HG03095 (cell line): ENCODE results near the gene STIM1.

ENCODE experiments used
- ATAC-seq: cut with Tn5 transposase; IDR thresholded peaks from one replicate; pipeline ENCODE4 v1.9.1; 2021; ENCODE audit warnings: moderate library complexity; ENCODE audit not compliant: unreplicated experiment

STIM1 gene

GRCh38 chr11:4060182-4060923 lies 204.9 kb downstream of the STIM1 start:
- no peak for ATAC-seq

- ATAC-seq, result no peak
These were observed 206.2 kb downstream of the STIM1 start for GRCh38 chr11:4061700-4062099.

GRCh38 chr11:4063348-4063747 lies 207.9 kb downstream of the STIM1 start:
- no peak for ATAC-seq

GRCh38 chr11:4064278-4064955 lies 209.0 kb downstream of the STIM1 start:
- ATAC-seq, result no peak

GRCh38 chr11:4065086-4065485 lies 209.6 kb downstream of the STIM1 start:
- ATAC-seq, result no peak

GRCh38 chr11:4065601-4066377 lies 210.3 kb downstream of the STIM1 start:
- ATAC-seq, result no peak

GRCh38 chr11:4066910-4067309 lies 211.4 kb downstream of the STIM1 start:
- ATAC-seq, result no peak

GRCh38 chr11:4068962-4069361 lies 213.5 kb downstream of the STIM1 start:
- no peak for ATAC-seq

- ATAC-seq, result no peak
These were observed 215.9 kb downstream of the STIM1 start for GRCh38 chr11:4071325-4071724.

- ATAC-seq, result no peak
These were observed 216.4 kb downstream of the STIM1 start for GRCh38 chr11:4071914-4072313.

GRCh38 chr11:4072668-4073285 lies 217.3 kb downstream of the STIM1 start:
- no peak for ATAC-seq

GRCh38 chr11:4074266-4074665 lies 218.8 kb downstream of the STIM1 start:
- ATAC-seq, result no peak

GRCh38 chr11:4076774-4077173 lies 221.3 kb downstream of the STIM1 start:
- no peak for ATAC-seq

- no peak for ATAC-seq
These were observed 227.7 kb downstream of the STIM1 start for GRCh38 chr11:4083198-4083597.

- ATAC-seq, result no peak
These were observed 229.1 kb downstream of the STIM1 start for GRCh38 chr11:4084406-4085125.

- ATAC-seq, result no peak
These were observed 230.1 kb downstream of the STIM1 start for GRCh38 chr11:4085575-4085974.

GRCh38 chr11:4086575-4087353 lies 231.3 kb downstream of the STIM1 start:
- no peak for ATAC-seq

- ATAC-seq, result no peak
These were observed 232.1 kb downstream of the STIM1 start for GRCh38 chr11:4087551-4087950.

- no peak for ATAC-seq
These were observed 234.8 kb downstream of the STIM1 start for GRCh38 chr11:4090258-4090657.

GRCh38 chr11:4092026-4092425 lies 236.6 kb downstream of the STIM1 start:
- ATAC-seq, result no peak
